GM12873 (cell line): ENCODE measurements around the gene MDFI.
A peak's percentile ranks its signal among the peaks of the same experiment; 100 is the strongest.

ENCODE experiments used
- TF ChIP-seq, protein P1 (sequence below): IDR thresholded peaks from 2 replicates; pipeline ENCODE4 v1.5.1; 2012; ENCODE audit warnings: low read depth, mild to moderate bottlenecking, moderate library complexity, low read length, control low read depth; ENCODE audit not compliant: insufficient read depth; ENCODE audit errors: missing control alignments

Gene MDFI

DNA sequence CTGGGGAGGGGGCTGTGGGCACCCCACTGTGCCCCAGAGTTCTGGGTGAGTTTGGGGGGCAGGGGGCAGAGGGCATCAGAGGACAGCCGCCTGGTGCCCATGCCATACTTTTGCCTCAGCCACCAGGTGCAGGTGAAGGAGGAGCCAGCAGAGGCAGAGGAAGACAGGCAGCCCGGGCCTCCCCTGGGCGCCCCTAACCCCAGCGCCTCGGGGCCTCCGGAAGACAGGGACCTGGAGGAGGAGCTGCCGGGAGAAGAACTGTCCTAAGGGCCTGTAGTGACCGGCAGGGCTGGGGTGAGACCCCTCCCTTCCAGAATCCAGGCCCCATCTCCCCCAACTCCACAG lies 39.6 kb upstream of the MDFI start:
- TF ChIP-seq, protein P1, sequence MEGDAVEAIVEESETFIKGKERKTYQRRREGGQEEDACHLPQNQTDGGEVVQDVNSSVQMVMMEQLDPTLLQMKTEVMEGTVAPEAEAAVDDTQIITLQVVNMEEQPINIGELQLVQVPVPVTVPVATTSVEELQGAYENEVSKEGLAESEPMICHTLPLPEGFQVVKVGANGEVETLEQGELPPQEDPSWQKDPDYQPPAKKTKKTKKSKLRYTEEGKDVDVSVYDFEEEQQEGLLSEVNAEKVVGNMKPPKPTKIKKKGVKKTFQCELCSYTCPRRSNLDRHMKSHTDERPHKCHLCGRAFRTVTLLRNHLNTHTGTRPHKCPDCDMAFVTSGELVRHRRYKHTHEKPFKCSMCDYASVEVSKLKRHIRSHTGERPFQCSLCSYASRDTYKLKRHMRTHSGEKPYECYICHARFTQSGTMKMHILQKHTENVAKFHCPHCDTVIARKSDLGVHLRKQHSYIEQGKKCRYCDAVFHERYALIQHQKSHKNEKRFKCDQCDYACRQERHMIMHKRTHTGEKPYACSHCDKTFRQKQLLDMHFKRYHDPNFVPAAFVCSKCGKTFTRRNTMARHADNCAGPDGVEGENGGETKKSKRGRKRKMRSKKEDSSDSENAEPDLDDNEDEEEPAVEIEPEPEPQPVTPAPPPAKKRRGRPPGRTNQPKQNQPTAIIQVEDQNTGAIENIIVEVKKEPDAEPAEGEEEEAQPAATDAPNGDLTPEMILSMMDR = no peak

DNA sequence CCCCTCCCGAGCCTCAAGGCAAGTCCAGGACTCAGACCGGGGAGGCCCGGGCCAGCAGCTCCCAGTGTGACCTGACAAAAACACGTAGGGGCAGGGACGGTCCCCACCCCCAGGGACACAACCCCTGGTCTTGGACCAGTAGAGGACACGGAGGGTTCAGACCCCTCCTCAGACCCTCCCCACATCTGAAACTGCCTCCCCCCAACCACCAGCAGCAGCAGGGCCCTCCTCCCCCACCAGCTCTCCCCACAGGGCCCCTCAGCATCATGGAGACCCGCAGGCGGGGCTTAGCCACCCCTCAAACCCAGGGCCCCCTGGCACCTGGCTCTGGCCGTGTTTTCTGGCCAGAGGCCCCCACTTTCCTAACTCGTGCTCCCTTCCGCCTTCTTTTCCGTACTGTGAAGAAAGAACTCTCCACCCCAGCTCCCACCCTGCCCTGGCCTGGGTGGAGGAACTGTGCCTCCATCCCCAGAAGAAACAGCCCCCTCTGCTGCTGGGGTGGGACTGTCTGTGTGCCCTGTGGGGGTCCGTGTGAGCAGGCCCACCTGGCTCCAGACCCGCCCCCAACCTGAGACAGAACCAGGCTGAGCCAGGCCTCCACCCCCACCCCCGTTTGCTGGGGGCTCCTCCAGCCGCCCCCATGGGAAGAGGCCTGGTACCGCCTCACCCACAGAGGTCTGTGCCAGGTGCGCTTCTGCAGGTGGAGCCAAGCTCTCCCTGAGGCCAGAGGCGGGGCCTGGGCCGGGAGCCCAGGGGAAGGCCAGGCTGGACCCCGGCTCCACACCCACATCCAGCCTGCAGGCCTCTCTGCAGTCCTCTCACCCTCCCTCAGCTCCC lies 39.0 kb upstream of the MDFI start:
- TF ChIP-seq, protein P1 = no peak

DNA sequence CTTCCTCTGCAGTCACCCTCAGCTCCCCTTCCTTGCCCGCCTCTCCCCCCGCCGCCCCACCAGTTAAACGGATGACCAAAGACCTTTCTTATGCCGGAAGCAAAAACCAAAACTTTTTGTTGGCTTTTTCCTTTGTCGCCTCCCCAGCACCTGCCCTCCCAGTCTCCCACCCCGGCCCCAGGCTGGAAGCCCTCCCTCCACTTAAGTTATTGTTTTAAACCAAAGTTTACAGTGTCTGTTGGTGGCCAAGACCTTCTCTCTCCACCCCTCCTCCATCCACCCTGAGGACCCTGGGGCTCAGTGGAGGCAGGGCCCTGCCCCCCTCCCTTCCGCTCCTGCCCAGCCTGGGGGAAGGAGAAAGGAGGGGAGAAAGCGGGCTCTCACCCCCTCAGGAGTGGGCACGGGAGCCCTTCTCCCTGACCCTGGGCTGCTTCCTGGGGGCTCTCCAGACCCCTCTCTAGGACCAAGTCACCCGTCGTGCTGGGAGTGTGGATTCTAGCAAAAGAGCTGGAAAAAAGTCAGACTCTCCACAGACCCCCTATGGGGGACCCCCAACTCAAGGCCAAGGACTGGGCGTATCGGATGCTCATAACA lies 38.3 kb upstream of the MDFI start:
- TF ChIP-seq, protein P1 = no peak

- TF ChIP-seq, protein P1 = no peak
These were observed 37.6 kb upstream of the MDFI start for GRCh38 chr6:41600499-41601247.

DNA sequence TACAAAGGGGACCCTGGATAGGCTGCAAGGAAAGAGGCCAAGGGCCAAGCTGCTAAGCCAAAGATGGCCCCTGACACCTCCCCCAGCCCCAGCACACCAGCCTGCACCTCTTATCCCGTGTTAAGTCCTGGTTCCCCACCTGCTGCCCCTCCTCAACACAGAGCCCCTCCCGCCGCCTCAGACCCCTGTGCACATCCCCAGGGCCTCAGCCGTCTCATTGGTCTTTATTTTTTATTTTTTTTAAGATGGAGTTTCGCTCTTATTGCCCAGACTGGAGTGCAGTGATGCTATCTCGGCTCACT lies 37.1 kb upstream of the MDFI start:
- TF ChIP-seq, protein P1 = no peak

DNA sequence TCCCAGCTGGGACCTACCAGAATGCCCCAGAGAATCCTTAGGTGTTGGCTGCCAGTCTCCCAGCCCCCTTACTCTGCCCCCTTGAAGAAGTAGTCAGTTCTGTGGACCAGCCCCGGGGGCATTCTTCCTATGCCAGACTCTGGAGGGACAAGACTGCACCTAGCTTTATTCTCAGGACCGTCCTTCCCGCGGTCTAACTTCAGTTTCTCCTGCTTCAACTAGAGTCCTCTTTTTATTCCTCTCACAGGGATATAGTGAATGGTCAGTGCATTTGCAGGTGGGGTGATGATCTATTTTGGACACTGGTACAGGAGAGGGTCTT lies 35.9 kb upstream of the MDFI start:
- TF ChIP-seq, protein P1 = no peak

DNA sequence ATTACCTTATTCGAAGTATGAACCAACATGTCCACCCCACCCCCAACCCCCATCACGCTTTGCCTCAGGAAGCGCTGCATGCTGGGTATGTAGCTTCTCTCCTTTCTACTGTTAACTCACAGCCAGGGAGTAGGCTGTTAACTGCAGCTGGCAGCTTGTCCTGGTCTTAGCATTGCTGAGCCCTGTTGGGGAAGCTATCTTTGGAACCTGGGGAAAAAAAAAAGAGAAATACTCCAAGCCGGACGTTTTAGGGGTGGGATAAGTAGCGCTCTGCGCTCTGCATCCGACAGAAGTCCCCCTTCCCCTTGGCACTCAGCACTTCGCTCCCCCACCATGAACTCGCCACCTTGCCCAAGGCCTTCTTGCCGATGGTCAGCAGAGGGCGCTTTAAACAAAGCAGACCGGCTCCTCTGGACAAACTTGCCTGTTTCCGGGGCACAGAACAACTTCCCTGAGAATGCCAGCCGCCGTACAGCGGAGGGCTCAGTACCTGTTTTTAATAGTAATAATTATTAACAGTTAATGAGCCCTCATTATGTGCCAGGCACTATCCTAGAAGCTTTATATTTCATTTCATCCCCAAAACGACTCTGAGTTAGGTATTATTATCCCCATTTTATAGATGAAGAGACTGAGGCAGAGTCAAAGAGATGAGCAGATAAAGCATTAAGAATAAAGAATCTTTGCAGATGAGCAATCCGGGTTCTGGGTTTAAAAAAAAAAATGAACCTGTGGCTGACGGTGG lies 35.2 kb upstream of the MDFI start:
- TF ChIP-seq, protein P1 = peak; percentile 86
